ENCODE results near the gene PARP1.
"Not testable (repeated sequence)": the region's sequence is repeated elsewhere in the genome, so short reads cannot be mapped to it uniquely, and the experiment has no call there.

The PARP1 gene

GRCh38 chr1:226428791-226429461 lies 21.0 kb upstream of the PARP1 start:
- DNase-seq, result peak; percentile 52

- DNase-seq, result peak; percentile 11
Observed at GRCh38 chr1:226428348-226428747, 20.5 kb upstream of the PARP1 start.

GRCh38 chr1:226427131-226427530 lies 19.2 kb upstream of the PARP1 start:
- DNase-seq, result no peak

GRCh38 chr1:226426395-226426794 lies 18.5 kb upstream of the PARP1 start:
- not testable (repeated sequence) for DNase-seq

GRCh38 chr1:226425431-226426031 lies 17.6 kb upstream of the PARP1 start:
- no peak for DNase-seq

- DNase-seq, result no peak
Observed at GRCh38 chr1:226425004-226425378, 17.1 kb upstream of the PARP1 start.

GRCh38 chr1:226424221-226425003 lies 16.5 kb upstream of the PARP1 start:
- DNase-seq, result peak; percentile 81

GRCh38 chr1:226422478-226422877 lies 14.6 kb upstream of the PARP1 start:
- DNase-seq, result no peak

GRCh38 chr1:226420897-226421296 lies 13.0 kb upstream of the PARP1 start:
- DNase-seq, result no peak

- DNase-seq, result no peak
Observed at GRCh38 chr1:226420328-226420727, 12.4 kb upstream of the PARP1 start.

GRCh38 chr1:226419284-226420029 lies 11.6 kb upstream of the PARP1 start:
- no peak for DNase-seq

- no peak for DNase-seq
Observed at GRCh38 chr1:226417830-226418546, 10.1 kb upstream of the PARP1 start.

GRCh38 chr1:226417350-226417749 lies 9.5 kb upstream of the PARP1 start:
- DNase-seq, result no peak

GRCh38 chr1:226414098-226414698 lies 6.3 kb upstream of the PARP1 start:
- no peak for DNase-seq

GRCh38 chr1:226411619-226412018 lies 3.7 kb upstream of the PARP1 start:
- no peak for DNase-seq

- no peak for DNase-seq
Observed at GRCh38 chr1:226410958-226411357, 3.1 kb upstream of the PARP1 start.

- no peak for DNase-seq
Observed at GRCh38 chr1:226409392-226409791, 1.5 kb upstream of the PARP1 start.

- DNase-seq, result no peak
Observed at GRCh38 chr1:226408285-226409184, 642 bp upstream of the PARP1 start.

GRCh38 chr1:226407199-226407496 lies 745 bp downstream of the PARP1 start:
- DNase-seq, result no peak

GRCh38 chr1:226406401-226406881 lies 1.5 kb downstream of the PARP1 start:
- DNase-seq, result peak; percentile 10

GRCh38 chr1:226405411-226405988 lies 2.4 kb downstream of the PARP1 start:
- DNase-seq, result no peak

Data from retina (tissue), 1 donor.